BJ (cell line): ENCODE results near the gene SORCS1. TPM values are rescaled to one million over a fixed set of nuclear protein-coding genes. Genes with fewer than 3 reads are reported as not detected.

Source experiments
- CTCF ChIA-PET: fragments of 350-600 bp; formaldehyde crosslinking; extraction: SDS; loops from one replicate; lab custom pipeline; 2021; ENCODE audit warnings: antibody characterized with exemption, inconsistent platforms; lab: Yijun Ruan, JAX
- POLR2A ChIA-PET: fragments of 300-600 bp; sonication (Branson Sonifier 250); formaldehyde crosslinking; extraction: SDS; loops from one replicate; lab custom pipeline; 2021; ENCODE audit warnings: antibody characterized with exemption; lab: Charles Lee
- DNase-seq: peaks from one replicate; pipeline ENCODE4 v3.0.0-alpha.2; 2011; ENCODE audit warnings: low read depth
- H3K27me3 ChIP-seq: 2 replicates; pipeline ENCODE4 v1.6.0; 2011; ENCODE audit warnings: low read length; ENCODE audit not compliant: control insufficient read depth, insufficient read depth
- H3K36me3 ChIP-seq: 2 replicates; pipeline ENCODE4 v1.5.1; 2011; ENCODE audit warnings: low read length; ENCODE audit not compliant: control insufficient read depth, insufficient read depth
- H3K4me3 ChIP-seq: 2 replicates; pipeline ENCODE4 v1.5.1; 2011; ENCODE audit warnings: low read depth, mild to moderate bottlenecking, control low read depth, low read length
- CTCF ChIP-seq: IDR thresholded peaks from 2 replicates; pipeline ENCODE4 v1.5.1; 2011; ENCODE audit warnings: low read depth, mild to moderate bottlenecking, control low read depth, inconsistent platforms, low read length, moderate library complexity; ENCODE audit not compliant: insufficient read depth
- polyA plus RNA-seq: library from polyadenylated mRNA; depleted of rRNA; stranded (reverse); fragments of >200 nt; gene quantifications from 2 replicates; pipeline ENCODE4 v1.2.3, GENCODE V29; 2011

The SORCS1 gene
- polyA plus RNA-seq, 1 experiment: 0.01 TPM

GRCh38 chr10:107058331-107058730, 106.2 kb downstream of the SORCS1 start:
- TF ChIP-seq CTCF: no peak
- CTCF ChIA-PET: no interaction called here
- no peak for DNase-seq

GRCh38 chr10:107056182-107056581, 108.3 kb downstream of the SORCS1 start:
- DNase-seq: no peak
- no peak overlapping the region for H3K4me3 ChIP-seq
- no peaks in the 10 kb centered on the region for H3K27me3 ChIP-seq
- no peak for TF ChIP-seq CTCF
- H3K36me3 ChIP-seq: no peaks in the 10 kb centered on the region
- CTCF ChIA-PET: no interaction called here
- POLR2A ChIA-PET: no interaction called here

More at GRCh38 chr10:107058331-107058730, 106.2 kb downstream of the SORCS1 start:
- POLR2A ChIA-PET: no interaction called here
- no peaks in the 10 kb centered on the region for H3K27me3 ChIP-seq
- no peak overlapping the region for H3K4me3 ChIP-seq
- H3K36me3 ChIP-seq: no peaks in the 10 kb centered on the region

- DNase-seq: no peak
- no peak for TF ChIP-seq CTCF
- no peaks in the 10 kb centered on the region for H3K27me3 ChIP-seq
- H3K4me3 ChIP-seq: no peak overlapping the region
- ChIA-PET POLR2A (no interaction called here), CTCF (interaction anchor here (1.2 kb wide), 1 partner anchor 10 kb away, joined by 3 read pairs; no protein-coding TSS in a partner anchor)
- H3K36me3 ChIP-seq: no peaks in the 10 kb centered on the region
Observed at GRCh38 chr10:107054469-107055156, 109.9 kb downstream of the SORCS1 start.

GRCh38 chr10:107051769-107052168, 112.7 kb downstream of the SORCS1 start:
- POLR2A ChIA-PET: no interaction called here

GRCh38 chr10:107043461-107043860, 121.0 kb downstream of the SORCS1 start:
- ChIA-PET CTCF (no interaction called here), POLR2A (no interaction called here)
- no peaks in the 10 kb centered on the region for H3K27me3 ChIP-seq
- no peak overlapping the region for H3K4me3 ChIP-seq
- H3K36me3 ChIP-seq: no peaks in the 10 kb centered on the region
- no peak for TF ChIP-seq CTCF
- no peak for DNase-seq

More at GRCh38 chr10:107051769-107052168, 112.7 kb downstream of the SORCS1 start:
- Histone ChIP-seq H3K36me3 (no peaks in the 10 kb centered on the region), H3K4me3 (no peak overlapping the region), H3K27me3 (no peaks in the 10 kb centered on the region)
- no peak for TF ChIP-seq CTCF
- DNase-seq: no peak
- CTCF ChIA-PET: no interaction called here
